ENCODE data around the gene SLC9A8.

Gene SLC9A8

DNA sequence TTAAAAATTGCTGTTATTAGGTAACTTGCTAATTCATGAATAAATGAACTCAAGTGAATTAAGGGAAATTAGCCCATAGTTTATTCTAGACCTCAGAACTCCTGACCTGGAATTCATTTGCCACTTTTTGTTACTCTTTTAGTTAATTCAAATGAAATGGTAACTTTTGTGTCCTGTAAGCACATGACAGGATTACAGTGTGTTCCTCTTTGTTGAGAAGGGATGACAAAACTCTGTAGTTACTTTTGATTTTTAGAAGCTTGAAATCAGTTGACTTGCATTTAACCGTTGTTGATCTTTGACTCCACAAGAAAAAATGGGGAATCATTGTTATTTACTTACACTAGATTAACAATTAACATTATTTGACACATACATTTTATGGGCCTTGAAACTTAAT is 6.2 kb downstream of the SLC9A8 start:
- DNase-seq = peak; percentile 69

DNA sequence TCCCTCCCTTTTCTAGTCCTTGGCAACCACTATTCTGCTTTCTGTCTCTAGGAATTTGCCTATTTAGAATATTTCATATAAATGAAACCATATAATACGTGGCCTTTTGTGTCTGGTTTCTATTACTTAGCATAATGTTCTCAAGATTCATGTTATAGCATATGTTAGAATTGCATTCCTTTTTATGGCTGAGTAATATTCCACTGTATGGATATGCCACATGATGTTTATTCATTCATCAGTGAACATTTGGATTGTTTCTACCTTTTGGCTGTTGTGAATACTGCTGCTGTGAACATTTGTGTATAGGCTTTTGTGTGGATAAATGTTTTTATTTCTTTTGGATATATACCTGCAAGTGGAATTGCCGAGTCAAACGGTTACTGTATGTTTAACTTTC is 7.1 kb downstream of the SLC9A8 start:
- DNase-seq = no peak

DNA sequence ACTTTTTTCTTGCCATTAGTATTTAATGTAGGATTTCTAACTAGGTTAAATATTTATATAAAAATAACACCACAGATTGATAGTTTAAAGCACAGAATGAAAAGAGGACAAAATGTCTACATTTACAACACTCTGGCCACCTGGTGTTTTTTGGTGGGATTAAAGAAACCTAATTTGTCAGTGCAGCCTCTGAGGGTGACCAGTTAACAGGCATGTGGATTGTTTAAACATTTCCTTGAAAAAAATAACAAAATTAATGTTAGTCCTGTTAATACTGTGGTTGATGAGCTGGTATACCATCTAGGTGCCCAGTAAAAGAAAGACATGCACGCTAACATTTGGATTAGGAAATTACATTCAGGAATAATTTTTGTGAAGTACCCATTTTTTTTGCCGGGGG is 8.8 kb downstream of the SLC9A8 start:
- DNase-seq = no peak

DNA sequence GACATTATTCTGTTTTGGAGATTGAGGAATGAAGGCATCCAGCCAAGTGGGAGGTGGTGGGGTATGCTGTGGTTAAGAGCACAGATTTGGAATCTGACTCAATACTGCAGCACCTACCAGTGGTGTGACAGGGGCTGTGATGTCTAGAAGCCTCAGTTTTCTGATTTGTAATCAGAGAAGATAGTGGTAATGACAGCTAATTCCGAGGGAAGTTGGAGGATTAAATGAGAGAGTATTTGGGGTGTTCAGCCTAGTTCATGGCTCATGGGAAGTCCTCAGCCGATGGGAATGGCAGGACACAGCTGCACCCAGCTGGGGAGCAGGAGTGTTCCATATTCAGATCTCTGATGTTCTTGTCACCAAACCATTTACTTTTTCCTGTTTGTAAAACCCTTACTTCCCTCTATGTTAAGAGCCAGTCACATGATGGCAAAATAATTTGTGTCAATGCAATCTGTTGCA is 9.3 kb downstream of the SLC9A8 start:
- DNase-seq = peak; percentile 40

DNA sequence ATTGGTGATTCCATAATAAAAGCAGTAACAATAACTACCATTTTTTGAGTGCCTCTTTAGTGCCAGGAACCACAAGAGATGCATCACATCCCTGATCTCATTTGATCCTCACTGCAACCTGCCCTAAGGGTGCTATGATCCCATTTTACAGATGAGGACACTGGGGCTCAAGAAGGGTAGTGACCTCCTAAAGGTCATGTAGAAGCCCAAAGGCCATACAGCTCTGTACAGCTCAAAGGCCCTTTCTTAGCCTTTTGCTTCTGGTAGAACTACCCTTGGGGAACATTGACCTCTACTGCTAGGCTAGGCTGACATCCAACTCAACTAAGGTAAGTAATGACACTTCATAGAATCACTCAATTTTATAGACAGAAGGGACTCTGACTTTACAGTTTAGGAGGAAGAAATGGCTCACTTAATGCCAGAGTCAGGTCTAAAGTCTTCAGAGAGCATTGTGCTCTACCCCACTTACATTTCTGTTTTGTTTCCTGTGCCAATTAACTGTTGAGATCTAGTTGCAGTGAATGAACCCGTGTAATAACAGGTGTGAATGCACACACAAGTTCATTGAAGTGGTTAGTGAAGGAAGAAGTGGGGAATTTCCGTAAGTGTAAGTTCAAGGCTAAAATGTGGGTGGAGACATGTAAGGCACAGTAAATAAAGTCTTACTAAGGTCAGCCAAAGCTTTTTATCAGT is 10.7 kb downstream of the SLC9A8 start:
- no peak for DNase-seq

DNA sequence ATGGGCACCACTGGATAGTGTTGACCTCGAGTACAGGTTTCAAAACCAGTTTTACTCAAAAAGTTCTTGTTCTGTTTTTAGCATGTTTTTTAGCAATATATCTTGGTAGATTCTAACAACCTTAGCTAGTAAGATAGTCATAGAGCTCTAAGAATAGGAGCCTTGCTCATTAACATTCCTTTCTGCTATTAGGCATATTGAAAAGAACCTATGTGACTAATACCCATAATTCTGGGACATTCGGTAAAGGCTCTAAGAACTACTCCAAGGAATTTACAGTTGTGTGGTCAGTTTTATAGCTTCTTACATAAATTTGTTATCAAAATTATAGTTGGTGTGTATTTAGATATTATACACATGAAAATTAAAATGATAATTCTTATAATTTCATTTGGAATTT is 11.6 kb downstream of the SLC9A8 start:
- DNase-seq = no peak

DNA sequence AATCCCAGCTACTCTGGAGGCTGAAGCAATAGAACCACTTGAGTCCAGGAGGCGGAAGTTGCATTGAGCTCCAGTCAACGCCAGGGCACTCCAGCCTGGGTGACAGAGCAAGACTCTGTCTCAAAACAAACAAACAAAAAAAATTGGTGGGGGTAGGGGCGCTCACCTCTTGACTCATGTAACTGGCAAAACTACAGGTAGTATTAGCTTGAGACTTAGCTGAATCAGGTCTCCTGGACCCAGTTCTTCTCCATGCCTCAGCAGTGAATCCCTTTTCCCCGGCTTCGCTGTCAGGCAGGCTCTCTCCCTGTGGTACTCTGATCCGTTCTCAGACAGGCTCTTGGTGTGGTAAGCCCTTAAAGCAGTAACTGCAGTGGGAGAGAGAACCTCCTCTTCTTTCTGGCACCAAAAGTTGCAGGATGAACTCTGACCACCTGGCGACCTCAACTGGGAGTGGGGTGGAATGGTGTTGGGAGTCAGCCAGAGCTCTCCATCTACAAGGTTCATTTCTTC is 12.9 kb downstream of the SLC9A8 start:
- no peak for DNase-seq

DNA sequence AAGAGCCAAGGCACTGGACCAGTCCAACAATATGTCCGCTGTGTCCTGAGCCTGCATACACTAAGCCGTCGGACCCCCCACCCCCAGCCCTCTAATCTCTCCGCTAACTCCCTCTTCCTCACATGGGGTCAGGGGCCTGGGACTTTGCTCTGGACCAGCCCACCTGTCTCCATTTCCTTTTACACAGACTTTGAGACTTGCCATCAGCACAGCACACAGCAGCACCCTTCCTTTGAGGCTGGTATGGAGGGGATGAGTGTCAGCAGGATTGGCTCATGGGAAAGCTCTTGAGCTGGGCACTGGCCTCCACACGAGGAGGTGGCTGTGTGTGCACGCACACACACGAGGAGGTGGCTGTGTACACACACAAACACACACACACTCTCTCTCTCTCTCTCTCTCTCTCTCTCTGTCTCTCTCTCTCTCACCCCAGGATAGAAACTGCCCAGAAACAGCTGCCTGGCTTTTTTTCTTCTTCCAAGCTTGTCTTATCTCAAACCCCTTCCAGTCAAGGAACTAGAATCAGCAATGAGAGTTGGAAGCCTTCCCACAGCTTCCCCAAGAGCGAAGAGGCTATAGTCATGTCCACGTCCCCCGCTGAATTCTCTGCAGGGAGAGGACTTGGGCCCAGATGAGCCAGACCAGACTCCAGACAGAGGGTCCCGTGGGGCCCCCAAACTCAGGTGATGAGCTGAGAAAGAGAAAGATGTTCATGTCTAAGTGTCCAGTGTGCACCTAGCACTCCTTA is 18.6 kb downstream of the SLC9A8 start:
- no peak for DNase-seq

DNA sequence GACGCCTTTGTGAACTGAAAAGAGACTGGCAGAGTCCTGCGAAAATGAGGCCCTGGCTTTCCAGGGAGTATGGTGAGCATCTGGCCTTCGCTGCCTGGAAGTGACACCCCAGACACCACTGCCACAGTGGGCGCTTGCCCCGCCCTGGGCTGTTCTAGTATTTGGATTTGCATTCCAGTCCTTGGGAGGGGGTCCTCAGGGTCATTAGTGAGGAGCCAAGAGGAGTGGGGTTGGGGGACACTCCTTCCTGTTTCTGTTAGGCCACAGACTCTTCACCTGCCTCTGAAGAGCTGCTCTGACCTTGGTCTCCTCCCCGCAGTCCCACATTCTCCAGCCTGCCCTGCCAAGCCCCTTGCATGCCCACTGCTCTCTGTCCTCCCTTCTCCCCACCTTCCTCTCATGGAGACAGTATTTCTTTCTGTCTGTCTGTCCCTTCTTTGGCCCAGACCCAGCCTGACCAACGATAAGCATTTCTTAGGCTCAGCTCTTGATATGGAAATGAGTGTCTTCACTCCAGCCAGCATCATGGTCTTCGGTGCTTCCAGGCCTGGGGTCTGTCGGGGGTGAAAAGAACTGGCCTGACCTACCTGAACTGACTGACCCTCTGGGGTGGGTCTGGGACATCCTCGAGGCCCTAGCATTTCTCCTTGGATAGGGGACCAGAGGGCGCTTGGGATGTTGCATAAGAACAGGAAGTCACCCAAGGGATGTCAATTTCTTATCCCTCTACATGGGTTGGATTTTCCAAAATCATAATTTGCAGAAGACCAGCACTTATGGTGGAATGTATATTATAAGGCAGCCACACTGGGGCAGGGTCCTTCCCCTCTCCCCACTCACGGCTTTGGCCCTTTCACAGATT is 19.4 kb downstream of the SLC9A8 start:
- no peak for DNase-seq

DNA sequence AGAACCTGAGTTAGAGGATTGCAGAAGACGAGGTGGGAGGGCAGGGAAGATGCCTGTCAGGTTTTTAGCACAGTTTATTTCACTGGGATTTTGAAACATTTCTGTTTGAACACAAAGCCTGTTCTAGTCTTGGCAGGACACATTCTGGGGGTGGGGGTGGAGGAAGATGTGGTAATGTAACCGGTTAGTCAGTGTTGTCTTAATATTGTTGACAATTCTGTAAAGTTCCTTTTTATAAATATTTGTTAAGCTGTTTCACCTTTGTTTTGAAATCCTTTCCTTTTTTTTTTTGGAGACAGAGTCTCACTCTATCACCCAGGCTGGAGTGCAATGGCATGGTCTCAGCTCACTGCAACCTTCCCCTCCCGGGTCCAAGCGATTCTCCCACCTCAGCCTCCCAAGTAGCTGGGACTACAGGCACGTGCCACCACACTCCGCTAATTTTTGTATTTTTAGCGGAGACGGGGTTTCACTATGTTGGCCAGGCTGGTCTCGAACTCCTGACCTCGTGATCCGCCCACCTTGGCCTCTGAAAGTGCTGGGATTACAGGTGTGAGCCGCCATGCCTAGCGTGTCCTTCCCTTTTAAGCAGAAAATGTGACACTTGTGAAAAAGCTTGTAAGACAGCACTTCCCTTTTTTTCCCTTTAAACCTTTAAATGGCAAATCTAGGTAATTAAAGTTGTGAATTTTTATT is 20.2 kb downstream of the SLC9A8 start:
- DNase-seq = peak; percentile 44

DNA sequence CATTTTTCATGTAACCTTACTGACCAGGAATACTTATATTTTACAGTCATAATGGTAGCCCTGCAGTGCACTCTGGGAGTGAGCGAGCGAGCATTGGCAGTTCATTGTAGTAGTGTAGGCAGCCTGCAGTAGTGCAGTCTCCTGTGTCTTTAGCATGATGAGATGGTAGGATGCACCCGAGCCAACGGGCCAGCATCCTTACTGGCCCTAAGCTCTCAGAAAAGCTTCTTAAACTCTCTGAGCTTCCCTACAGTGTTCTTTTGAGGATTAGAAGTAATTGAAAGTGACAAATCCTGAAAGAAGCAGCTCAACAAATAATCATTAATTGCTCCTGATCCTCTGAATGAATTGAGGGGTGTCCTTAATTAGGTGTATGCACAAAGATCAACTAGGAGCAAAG is 20.9 kb downstream of the SLC9A8 start:
- DNase-seq = no peak

DNA sequence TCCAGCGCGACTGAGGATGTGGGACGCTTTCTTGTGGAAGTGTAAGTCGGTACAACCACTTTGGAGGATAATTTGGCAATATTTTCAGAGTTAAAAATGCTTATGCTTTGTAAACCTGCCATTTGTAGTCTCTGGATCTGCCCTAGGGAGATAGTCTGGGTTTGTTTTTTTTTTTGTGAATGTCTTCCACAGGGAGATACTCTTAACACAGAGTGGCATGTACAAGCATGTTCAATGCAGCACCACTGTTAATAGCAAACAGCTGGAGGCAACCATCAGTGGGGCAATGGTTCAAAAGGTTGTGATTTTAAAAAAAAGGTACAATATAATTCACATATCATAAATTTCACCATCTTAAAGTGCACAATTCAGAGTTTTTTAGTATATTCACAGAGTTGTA is 22.4 kb downstream of the SLC9A8 start:
- no peak for DNase-seq

DNA sequence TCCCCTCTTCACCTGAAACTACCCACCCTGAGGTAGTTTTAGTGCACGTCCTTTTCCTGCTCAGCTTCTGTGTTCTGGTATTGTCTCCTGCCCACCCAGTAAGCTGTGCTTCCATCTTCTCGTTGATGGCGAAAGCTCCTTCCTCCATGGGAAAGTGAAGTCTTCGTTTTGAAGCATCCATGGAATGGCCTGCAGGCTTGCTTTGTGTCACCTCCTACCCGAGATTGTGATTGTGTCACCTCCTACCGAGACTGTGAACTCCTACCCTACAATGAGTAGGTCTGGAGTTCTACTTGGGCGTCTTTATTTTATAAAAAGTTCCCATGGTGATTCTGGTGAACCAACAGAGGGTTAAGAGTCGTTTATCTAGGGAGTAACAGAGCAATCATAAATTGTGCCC is 25.9 kb downstream of the SLC9A8 start:
- no peak for DNase-seq

DNA sequence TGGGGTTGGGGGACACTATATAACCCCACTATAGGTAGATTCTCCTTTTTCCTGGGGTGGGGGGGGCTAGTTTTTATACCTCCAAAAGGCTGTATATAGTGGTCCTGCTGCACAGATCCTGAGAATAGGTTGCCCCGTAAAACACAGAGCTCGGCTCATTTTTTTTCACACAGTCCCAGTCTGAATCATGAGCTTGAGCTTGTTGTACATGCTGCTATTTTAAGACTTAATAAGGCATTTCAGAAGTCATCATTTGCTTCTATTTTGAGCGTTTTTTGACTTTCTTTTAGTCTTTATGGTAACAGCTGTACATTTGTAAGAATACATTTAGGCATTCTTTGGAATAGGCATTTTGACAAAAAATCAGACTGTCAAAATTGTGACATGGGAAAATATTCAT is 30.5 kb downstream of the SLC9A8 start:
- DNase-seq = no peak

DNA sequence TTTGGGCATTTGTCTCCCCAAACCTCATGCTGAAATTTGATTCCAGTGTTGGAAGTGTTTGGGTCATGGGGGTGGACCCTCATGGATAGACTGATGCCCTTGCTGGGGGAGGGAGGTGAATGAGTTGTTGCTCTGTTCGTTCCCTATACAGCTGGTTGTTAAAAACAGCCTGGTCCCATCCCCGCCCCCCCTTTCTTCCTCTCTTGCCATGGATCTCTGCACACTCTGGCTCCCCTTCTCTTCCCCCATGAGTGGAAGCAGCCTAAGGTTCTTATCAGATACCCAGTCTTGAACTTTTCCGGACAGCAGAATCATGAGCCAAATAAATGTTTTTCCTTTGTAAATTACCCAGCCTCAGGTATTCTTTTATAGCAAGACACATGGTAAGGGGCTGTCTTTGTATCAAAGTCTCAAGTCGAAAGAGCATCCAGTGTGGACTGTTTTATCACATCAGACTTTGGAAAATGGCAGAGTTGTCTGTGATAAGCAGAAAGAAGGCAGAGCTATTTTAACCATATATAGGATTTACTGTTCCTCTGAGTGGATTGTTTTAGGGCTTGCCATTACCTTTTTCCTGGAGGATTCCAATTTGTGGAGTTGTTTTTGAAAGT is 31.2 kb downstream of the SLC9A8 start:
- no peak for DNase-seq

DNA sequence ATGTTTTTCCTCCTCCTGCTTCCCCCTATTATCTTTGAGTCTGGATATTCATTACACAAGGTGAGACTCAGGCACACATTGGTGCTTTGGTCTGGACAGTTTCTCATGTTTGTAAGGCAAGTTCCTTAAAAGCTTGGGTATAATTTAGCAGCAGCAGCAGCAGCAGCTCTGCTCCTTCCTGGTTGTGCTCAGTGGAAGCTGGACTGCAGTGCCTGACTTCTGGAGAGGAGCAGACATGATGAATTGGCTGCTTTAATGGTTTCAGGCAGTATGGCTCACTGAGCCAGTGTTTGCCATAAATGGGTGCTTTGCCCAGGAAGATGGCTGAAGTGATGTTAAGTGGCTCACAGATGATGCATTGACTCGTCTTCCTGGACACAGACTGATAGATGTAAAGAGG is 32.4 kb downstream of the SLC9A8 start:
- no peak for DNase-seq

DNA sequence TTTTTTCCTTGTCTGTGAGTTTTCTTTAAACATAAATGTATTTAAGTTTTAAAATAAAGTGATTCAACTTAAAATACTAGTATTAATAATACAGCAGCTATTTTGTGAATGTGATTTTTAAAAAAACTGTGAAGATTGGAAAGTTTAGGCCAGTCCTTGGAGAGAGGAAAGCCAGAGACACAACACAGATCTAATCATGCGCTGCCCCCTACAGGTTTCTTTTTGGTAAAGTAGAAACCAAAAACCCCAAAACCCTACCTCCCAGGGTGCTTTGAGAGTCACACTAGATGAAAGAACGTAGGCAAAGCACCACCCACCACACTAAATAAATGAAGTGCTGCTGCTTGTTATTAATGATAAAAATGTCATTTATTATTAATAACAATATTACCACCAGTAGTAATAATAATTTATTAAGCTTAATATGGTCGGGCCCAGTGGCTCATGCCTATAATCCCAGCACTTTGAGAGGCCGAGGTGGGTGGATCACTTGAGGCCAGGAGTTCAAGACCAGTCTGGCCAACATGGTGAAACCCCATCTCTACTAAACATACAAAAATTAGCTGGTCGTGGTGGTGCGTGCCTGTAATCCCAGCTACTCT is 33.7 kb downstream of the SLC9A8 start:
- peak; percentile 84 for DNase-seq

DNA sequence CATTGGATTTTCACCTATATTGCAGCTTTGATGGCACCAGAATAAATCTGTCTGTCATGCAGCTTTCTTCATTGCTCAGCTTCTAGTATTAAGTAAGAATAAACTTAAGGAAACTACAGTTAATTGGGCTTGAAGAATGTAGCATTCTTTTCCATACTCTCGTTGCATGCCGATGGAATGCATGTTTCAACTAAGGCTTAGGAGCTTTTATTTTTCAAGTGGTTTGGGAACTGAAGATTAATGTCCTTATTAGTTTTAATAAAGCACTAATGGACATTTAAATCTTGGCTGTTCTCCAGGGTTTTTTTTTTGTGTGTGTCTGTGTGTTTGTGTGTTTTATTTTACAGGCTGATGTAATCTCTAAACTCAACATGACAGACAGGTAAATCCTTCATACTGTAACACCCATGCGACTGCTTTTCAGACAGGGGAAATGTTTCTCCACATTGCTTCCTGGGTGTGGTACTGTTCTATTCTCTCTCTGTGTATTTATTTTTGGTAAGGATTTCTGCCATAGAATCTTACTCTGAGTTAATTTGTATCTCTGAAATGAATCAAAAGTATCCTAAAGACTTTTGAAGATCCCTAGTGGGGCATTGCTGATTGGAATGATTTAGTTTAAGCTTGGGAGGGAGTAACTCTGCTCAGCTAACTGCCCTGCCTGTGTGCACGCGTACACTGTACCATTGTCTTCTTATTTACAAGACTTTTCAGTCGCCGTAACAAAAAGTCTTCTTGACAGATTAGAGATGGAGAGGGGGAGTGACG is 38.0 kb downstream of the SLC9A8 start:
- no peak for DNase-seq

DNA sequence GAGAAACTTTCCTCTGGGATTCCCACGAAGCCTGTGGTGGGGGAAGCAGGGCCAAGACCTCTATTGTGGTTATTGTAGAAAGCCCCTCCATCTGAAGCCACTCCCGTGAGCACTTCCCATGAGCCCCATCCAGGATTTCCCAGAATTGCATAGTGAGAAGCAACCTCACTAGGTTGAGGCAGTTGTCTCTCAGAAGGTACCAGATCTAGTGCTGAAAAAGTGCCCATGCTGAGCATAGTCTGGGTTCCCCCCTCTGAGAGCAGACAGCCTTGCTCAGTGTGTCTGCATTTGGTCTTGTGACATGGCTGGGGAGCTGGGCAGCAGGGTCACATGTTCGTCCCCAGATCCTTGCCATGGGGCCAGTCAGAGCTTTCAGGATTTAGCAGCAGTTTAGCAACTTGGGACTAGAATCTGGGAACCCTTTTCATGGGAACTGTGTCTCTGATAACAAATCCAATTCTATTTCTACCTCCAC is 38.6 kb downstream of the SLC9A8 start:
- peak; percentile 54 for DNase-seq

DNA sequence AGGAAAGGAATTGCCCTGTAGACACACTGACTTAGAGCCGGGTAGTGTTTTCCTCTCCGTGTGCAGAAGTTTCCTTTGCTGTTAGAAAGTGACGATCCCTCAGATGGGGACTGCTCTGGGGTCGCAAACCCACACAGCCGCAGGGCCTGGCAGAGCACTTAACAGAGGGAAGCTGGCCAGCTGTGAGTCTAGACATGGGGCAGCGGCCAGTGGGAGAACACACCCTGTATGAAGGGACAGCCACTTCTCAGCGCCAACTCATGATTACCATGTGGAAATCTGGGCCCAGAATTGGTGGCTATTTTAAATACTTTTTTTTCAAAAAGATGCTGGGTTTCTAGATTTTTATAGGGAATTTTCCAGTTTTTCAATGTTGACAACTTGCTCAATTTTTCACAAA is 39.4 kb downstream of the SLC9A8 start:
- no peak for DNase-seq

DNA sequence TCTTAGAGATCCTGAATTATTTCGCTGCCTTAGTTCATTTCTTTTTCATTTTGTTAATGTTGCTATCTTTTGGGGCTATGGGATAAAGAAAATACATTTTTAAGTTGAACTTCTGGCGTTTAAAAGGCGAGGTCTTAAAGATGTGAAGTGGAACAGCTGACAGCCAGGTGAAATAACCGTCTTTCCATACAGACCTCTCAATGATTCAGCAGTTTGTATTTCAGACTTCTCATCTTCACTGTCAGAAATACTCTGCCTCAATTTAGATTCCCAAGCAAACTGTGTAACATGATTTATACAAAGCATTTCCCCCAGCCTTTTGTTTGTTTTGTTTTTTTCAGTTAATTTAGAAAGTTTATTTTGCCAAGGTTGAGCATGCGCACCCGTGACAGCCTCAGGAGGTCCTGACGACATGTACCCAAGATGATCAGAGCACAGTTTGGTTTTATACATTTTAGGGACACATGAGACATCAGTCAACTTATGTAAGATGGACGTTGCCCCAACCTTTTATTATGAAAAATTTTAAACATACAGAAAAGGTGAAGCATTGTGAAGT is 40.0 kb downstream of the SLC9A8 start:
- no peak for DNase-seq
